Activated CD8-positive, alpha-beta memory T cell treated with anti-CD3 and anti-CD28 coated beads for 48 hours (primary cell): ENCODE results near the gene HSPA5.
"Not testable (repeated sequence)": the region's sequence is repeated elsewhere in the genome, so short reads cannot be mapped to it uniquely, and the experiment has no call there.

Experiments
- DNase-seq, 3 experiments: peaks; one replicate each; pipeline ENCODE4 v3.0.0-alpha.2; 2020; ENCODE audit warnings: low read depth in 2 of 3, low spot score in 2 of 3

Gene HSPA5

GRCh38 chr9:125243792-125244260 is 2.7 kb upstream of the HSPA5 start:
- no peak for DNase-seq

GRCh38 chr9:125241863-125242739 is 958 bp upstream of the HSPA5 start:
- no peak for DNase-seq

- peak in 1 of 3 experiments; percentile 18 for DNase-seq
Measured at GRCh38 chr9:125240649-125240999, 519 bp downstream of the HSPA5 start.

GRCh38 chr9:125239631-125240597 is 1.2 kb downstream of the HSPA5 start:
- no peak for DNase-seq

- no peak for DNase-seq
Measured at GRCh38 chr9:125238915-125239446, 2.2 kb downstream of the HSPA5 start.

- DNase-seq, result no peak
Measured at GRCh38 chr9:125238127-125238914, 2.8 kb downstream of the HSPA5 start.

- not testable (repeated sequence) for DNase-seq
Measured at GRCh38 chr9:125236520-125237159, 4.5 kb downstream of the HSPA5 start.

GRCh38 chr9:125235804-125236519 is 5.2 kb downstream of the HSPA5 start:
- no peak for DNase-seq

GRCh38 chr9:125234099-125234498 is 7.0 kb downstream of the HSPA5 start:
- DNase-seq, result not testable (repeated sequence)

GRCh38 chr9:125233678-125234077 is 7.5 kb downstream of the HSPA5 start:
- no peak for DNase-seq

GRCh38 chr9:125227761-125228160 is 13.4 kb downstream of the HSPA5 start:
- DNase-seq, result no peak

GRCh38 chr9:125224858-125225257 is 16.3 kb downstream of the HSPA5 start:
- DNase-seq, result not testable (repeated sequence)

GRCh38 chr9:125218621-125219020 is 22.5 kb downstream of the HSPA5 start:
- DNase-seq, result no peak

GRCh38 chr9:125214186-125214585 is 27.0 kb downstream of the HSPA5 start:
- no peak for DNase-seq

- DNase-seq, result no peak
Measured at GRCh38 chr9:125204477-125204876, 36.7 kb downstream of the HSPA5 start.

- no peak for DNase-seq
Measured at GRCh38 chr9:125202846-125203618, 38.1 kb downstream of the HSPA5 start.

- DNase-seq, result peak; percentile 76 to 89 (median 82)
Measured at GRCh38 chr9:125200216-125201047, 40.7 kb downstream of the HSPA5 start, which contains the start of gene RABEPK. Gene RABEPK, plus strand, starts transcription at chr9:125200542. Its CDS starts 2,472 bp downstream, at chr9:125203014.

GRCh38 chr9:125195591-125195990 is 45.6 kb downstream of the HSPA5 start:
- DNase-seq, result not testable (repeated sequence)
